ENCODE results near the gene SLC35D2.

Gene SLC35D2

GRCh38 chr9:96420468-96421219 is 37.1 kb upstream of the SLC35D2 start:
- no peak overlapping the region for H3K4me3 ChIP-seq (ENCODE audit: low read depth, low read length)
- no peak for TF ChIP-seq CTCF (IDR thresholded peaks at IDR 0.05; ENCODE audit: control insufficient read depth, extremely low read depth, insufficient read depth)
- no peak for DNase-seq (ENCODE audit: low read depth)

- DNase-seq (ENCODE audit: low read depth): no peak
- no peak for TF ChIP-seq CTCF (IDR thresholded peaks at IDR 0.05; ENCODE audit: control insufficient read depth, extremely low read depth, insufficient read depth)
- peak overlapping the region; percentile 73 for H3K4me3 ChIP-seq (ENCODE audit: low read depth, low read length)
These were observed 36.1 kb upstream of the SLC35D2 start for GRCh38 chr9:96419691-96419969.

- no peak for DNase-seq (ENCODE audit: low read depth)
- no peak for TF ChIP-seq CTCF (IDR thresholded peaks at IDR 0.05; ENCODE audit: control insufficient read depth, extremely low read depth, insufficient read depth)
- H3K4me3 ChIP-seq (ENCODE audit: low read depth, low read length): peak overlapping the region; percentile 73
These were observed 35.6 kb upstream of the SLC35D2 start for GRCh38 chr9:96418920-96419690.

GRCh38 chr9:96418083-96418919 is 34.8 kb upstream of the SLC35D2 start, which contains the start of gene ZNF367:
ZNF367 (minus strand) TSS chr9:96418370; CDS start chr9:96418032, 338 bp downstream.
- TF ChIP-seq CTCF (IDR thresholded peaks at IDR 0.05; ENCODE audit: control insufficient read depth, extremely low read depth, insufficient read depth): no peak
- H3K4me3 ChIP-seq (ENCODE audit: low read depth, low read length): peak within 1 kb of the TSS; percentile 73
- peak; percentile 84 for DNase-seq (ENCODE audit: low read depth)

GRCh38 chr9:96417661-96418082 is 34.2 kb upstream of the SLC35D2 start:
- no peak for DNase-seq (ENCODE audit: low read depth)
- H3K4me3 ChIP-seq (ENCODE audit: low read depth, low read length): peak overlapping the region; percentile 73
- TF ChIP-seq CTCF (IDR thresholded peaks at IDR 0.05; ENCODE audit: control insufficient read depth, extremely low read depth, insufficient read depth): no peak

- peak; percentile 17; the same call in 1 of the 2 replicates for TF ChIP-seq CTCF (IDR thresholded peaks at IDR 0.05; ENCODE audit: control insufficient read depth, extremely low read depth, insufficient read depth)
- no peak for DNase-seq (ENCODE audit: low read depth)
- H3K4me3 ChIP-seq (ENCODE audit: low read depth, low read length): peak overlapping the region; percentile 73
These were observed 33.6 kb upstream of the SLC35D2 start for GRCh38 chr9:96417051-96417586.

Data from LNCaP clone FGC (cell line).